IMR-90 (cell line): ENCODE results near the gene GP1BA.
"Not testable (repeated sequence)": the region's sequence is repeated elsewhere in the genome, so short reads cannot be mapped to it uniquely, and the experiment has no call there.

Experiments
- CHD1 ChIP-seq: IDR thresholded peaks from 2 replicates; pipeline ENCODE4 v1.6.1; 2012; ENCODE audit warnings: low read depth, low read length, improper control_type of control experiment
- MXI1 ChIP-seq: IDR thresholded peaks from 2 replicates; pipeline ENCODE4 v1.6.1; 2012; ENCODE audit warnings: low read depth, mild to moderate bottlenecking, low read length, moderate library complexity, borderline replicate concordance
- POLR2A ChIP-seq: IDR thresholded peaks from 2 replicates; pipeline ENCODE4 v1.6.1; 2012; ENCODE audit warnings: mild to moderate bottlenecking, low read depth, low read length
- TF ChIP-seq, protein P1 (sequence below): conservative IDR thresholded peaks from 2 replicates; pipeline ENCODE4 v1.5.1; 2012; ENCODE audit warnings: mild to moderate bottlenecking, low read depth, low read length, improper control_type of control experiment

DNA sequence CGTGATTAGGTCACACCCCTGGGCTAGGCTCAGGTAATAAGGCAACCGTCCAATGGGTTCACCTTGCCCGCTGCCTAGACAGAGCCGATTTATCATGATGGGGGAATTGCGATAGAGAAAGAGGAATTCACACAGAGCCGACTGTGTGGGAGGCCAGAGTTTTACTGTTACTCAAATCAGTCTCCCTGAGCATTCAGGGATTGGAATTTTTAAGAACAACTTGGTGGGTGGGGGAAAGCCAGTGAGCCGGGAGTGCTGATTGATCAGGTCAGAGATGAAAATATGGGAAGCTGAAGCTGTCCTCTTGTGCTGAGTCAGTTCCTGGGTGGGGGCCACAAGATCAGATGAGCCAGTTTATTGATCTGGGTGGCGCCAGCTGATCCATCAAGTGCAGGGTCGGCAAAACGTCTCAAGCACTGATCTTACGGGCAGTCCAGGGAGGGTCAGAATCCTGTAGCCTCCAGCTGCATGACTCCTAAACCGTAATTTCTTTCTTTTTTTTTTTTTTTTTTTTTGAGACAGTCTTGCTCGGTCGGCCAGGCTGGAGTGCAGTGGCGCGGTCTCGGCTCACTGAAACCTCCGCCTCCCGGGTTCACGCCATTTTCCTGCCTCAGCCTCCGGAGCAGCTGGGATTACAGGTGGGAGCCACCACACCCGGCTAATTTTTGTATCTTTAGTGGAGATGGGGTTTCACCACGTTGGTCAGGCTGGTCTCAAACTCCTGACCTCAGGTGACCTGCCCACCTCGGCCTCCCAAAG is 5.3 kb upstream of the GP1BA start:
- TF ChIP-seq, protein P1, sequence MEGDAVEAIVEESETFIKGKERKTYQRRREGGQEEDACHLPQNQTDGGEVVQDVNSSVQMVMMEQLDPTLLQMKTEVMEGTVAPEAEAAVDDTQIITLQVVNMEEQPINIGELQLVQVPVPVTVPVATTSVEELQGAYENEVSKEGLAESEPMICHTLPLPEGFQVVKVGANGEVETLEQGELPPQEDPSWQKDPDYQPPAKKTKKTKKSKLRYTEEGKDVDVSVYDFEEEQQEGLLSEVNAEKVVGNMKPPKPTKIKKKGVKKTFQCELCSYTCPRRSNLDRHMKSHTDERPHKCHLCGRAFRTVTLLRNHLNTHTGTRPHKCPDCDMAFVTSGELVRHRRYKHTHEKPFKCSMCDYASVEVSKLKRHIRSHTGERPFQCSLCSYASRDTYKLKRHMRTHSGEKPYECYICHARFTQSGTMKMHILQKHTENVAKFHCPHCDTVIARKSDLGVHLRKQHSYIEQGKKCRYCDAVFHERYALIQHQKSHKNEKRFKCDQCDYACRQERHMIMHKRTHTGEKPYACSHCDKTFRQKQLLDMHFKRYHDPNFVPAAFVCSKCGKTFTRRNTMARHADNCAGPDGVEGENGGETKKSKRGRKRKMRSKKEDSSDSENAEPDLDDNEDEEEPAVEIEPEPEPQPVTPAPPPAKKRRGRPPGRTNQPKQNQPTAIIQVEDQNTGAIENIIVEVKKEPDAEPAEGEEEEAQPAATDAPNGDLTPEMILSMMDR: not testable (repeated sequence)
- TF ChIP-seq CHD1, MXI1, POLR2A: not testable (repeated sequence)
